Fibroblast of lung (primary cell): ENCODE measurements around the gene EPHB4. TPM values are rescaled to one million over a fixed set of nuclear protein-coding genes. Genes with fewer than 3 reads are reported as not detected.

Experiments
- DNase-seq, 2 donors: peaks; one replicate each; pipeline versions ENCODE4 v3.0.0 to v3.0.0-alpha.2; 2010; ENCODE audit warnings: low read depth in 2 of 2
- H2AFZ ChIP-seq: 2 replicates; pipeline ENCODE4 v1.5.1; 2012; ENCODE audit warnings: low read length, control low read depth, inconsistent platforms
- H3K27ac ChIP-seq: 2 replicates; pipeline ENCODE4 v1.5.1; 2011; ENCODE audit warnings: low read length, control low read depth; ENCODE audit not compliant: insufficient read depth
- H3K27me3 ChIP-seq: 2 replicates; pipeline ENCODE4 v1.5.1; 2011; ENCODE audit warnings: mild to moderate bottlenecking, low read length; ENCODE audit not compliant: control insufficient read depth, insufficient read depth
- H3K36me3 ChIP-seq: 2 replicates; pipeline ENCODE4 v1.5.1; 2011; ENCODE audit warnings: low read length; ENCODE audit not compliant: control insufficient read depth, insufficient read depth
- H3K4me1 ChIP-seq: 2 replicates; pipeline ENCODE4 v1.5.1; 2011; ENCODE audit warnings: low read length; ENCODE audit not compliant: control insufficient read depth, insufficient read depth; ENCODE audit errors: extremely low read depth
- H3K4me2 ChIP-seq: 2 replicates; pipeline ENCODE4 v1.5.1; 2011; ENCODE audit warnings: low read length, control low read depth; ENCODE audit not compliant: insufficient read depth; ENCODE audit errors: extremely low read depth
- H3K4me3 ChIP-seq, 4 experiments: fragments of 200-600 bp in 1 of 4; sonication (generic) in 1 of 4; replicated peaks in 1 of 4; 2 replicates each; pipeline ENCODE4 v1.5.1; 2011 to 2016; ENCODE audit warnings: low read length in 4 of 4, low read depth in 3 of 4, mild to moderate bottlenecking in 3 of 4, control low read depth in 2 of 4, inconsistent platforms in 1 of 4, mixed read lengths in 1 of 4; ENCODE audit not compliant: insufficient read depth in 1 of 4; ENCODE audit errors: control extremely low read depth in 1 of 4
- H3K79me2 ChIP-seq: 2 replicates; pipeline ENCODE4 v1.5.1; 2012; ENCODE audit warnings: mild to moderate bottlenecking, low read length, inconsistent platforms; ENCODE audit not compliant: control insufficient read depth, insufficient read depth
- H3K9ac ChIP-seq: 2 replicates; pipeline ENCODE4 v1.5.1; 2011; ENCODE audit warnings: mild to moderate bottlenecking, low read length, control low read depth; ENCODE audit not compliant: insufficient read depth
- H3K9me3 ChIP-seq: 2 replicates; pipeline ENCODE4 v1.5.1; 2012; ENCODE audit warnings: low read depth, low read length; ENCODE audit not compliant: control insufficient read depth, insufficient read depth
- H4K20me1 ChIP-seq: 2 replicates; pipeline ENCODE4 v1.5.1; 2011; ENCODE audit warnings: low read length; ENCODE audit not compliant: control insufficient read depth, insufficient read depth; ENCODE audit errors: extremely low read depth
- CTCF ChIP-seq, 2 donors: IDR thresholded peaks in 1 of 2; conservative IDR thresholded peaks in 1 of 2; 1 replicate in 1 of 2; 2 replicates in 1 of 2; pipeline ENCODE4 v1.5.1; 2011 to 2012; ENCODE audit warnings: low read length in 2 of 2, control low read depth in 1 of 2, inconsistent platforms in 1 of 2, low read depth in 1 of 2, mild to moderate bottlenecking in 1 of 2
- EZH2 ChIP-seq: IDR thresholded peaks from 2 replicates; pipeline ENCODE4 v1.5.1; 2012; ENCODE audit warnings: low read length, control low read depth, mild to moderate bottlenecking; ENCODE audit errors: missing control alignments
- polyA plus RNA-seq, 2 donors: library from polyadenylated mRNA; depleted of rRNA in 1 of 2; stranded (reverse) in 1 of 2; unstranded in 1 of 2; fragments of >200 nt; gene quantifications; 2 replicates each; pipeline ENCODE4 v1.2.1, GENCODE V29; 2011 to 2012; ENCODE audit warnings: missing spikeins in 1 of 2
- total RNA-seq: library from RNA; depleted of rRNA; stranded (reverse); fragments of >200 nt; gene quantifications from 2 replicates; pipeline ENCODE4 v1.2.1, GENCODE V29; 2014

EPHB4 gene
- total and polyA plus RNA-seq, 2 donors (not counting 1 experiment from before 2014, with no cell fraction given), result 28.5 to 98.8 TPM

DNA sequence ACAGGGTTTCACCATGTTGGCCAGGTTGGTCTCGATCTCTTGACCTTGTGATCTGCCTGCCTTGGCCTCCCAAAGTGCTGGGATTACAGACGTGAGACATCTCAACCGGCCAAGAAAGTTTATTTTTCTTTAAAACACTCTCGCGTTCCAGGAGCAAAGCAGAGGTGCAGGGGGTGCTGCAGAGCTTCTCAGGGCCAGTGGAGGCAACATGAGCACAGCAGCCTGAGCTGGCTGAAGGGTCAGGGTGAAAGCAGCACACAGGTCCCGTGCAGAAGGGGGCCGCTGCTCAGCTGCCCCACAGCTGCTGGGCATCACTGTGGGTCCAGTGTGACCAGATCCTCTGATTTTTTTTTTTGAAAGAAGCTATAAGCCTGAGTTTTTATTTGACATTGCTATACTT, 46.1 kb downstream of the EPHB4 start:
- H3K27ac ChIP-seq, result no peak overlapping the region
- no peak for DNase-seq
- no peaks in the 10 kb centered on the region for H3K36me3 ChIP-seq
- H3K79me2 ChIP-seq, result no peaks in the 10 kb centered on the region
- no peak overlapping the region for H3K9ac ChIP-seq
- peak in 1 of 2 donors; percentile 14 for TF ChIP-seq CTCF (conservative IDR thresholded peaks at IDR 0.05 in 1 of 2, IDR thresholded peaks at IDR 0.05 in 1 of 2; ENCODE audit: low read depth in 1 of 2, low read length in 2 of 2)
- no peak for TF ChIP-seq EZH2
- no peak overlapping the region for H2AFZ ChIP-seq
- H3K4me1 ChIP-seq, result no peaks in the 10 kb centered on the region
- no peaks in the 10 kb centered on the region for H3K9me3 ChIP-seq
- no peaks in the 10 kb centered on the region for H4K20me1 ChIP-seq
- H3K27me3 ChIP-seq, result peaks cover 8% of the 10 kb centered on the region
- H3K4me3 ChIP-seq, result no peak overlapping the region
- H3K4me2 ChIP-seq, result no peak overlapping the region

DNA sequence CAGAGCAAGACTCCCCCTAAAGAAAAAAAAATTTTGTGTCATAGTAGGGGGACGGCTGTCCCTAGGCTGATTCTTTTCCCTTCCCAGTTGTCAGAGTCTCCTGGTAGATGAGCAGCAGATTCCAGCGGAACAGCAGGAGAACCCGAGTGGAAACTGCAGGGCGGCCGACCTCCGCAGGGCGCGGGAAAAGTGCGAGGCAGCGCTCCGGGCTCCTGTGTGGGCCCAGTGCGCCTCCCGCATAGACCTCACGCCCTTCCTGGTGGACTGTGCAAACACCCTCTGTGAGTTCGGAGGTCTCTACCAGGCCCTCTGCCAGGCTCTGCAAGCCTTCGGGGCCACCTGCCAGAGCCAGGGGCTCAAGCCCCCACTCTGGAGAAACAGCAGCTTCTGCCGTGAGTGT, 48.0 kb downstream of the EPHB4 start:
- H3K4me1 ChIP-seq, result no peaks in the 10 kb centered on the region
- DNase-seq, result no peak
- H3K9ac ChIP-seq, result no peak overlapping the region
- no peak overlapping the region for H3K4me2 ChIP-seq
- no peak overlapping the region for H3K4me3 ChIP-seq
- peaks cover 5% of the 10 kb centered on the region for H3K27me3 ChIP-seq
- TF ChIP-seq CTCF (conservative IDR thresholded peaks at IDR 0.05 in 1 of 2, IDR thresholded peaks at IDR 0.05 in 1 of 2; ENCODE audit: low read depth in 1 of 2, low read length in 2 of 2), result no peak
- no peak for TF ChIP-seq EZH2
- H3K36me3 ChIP-seq, result no peaks in the 10 kb centered on the region
- H4K20me1 ChIP-seq, result no peaks in the 10 kb centered on the region
- no peaks in the 10 kb centered on the region for H3K79me2 ChIP-seq
- no peaks in the 10 kb centered on the region for H3K9me3 ChIP-seq
- H3K27ac ChIP-seq, result no peak overlapping the region
- H2AFZ ChIP-seq, result no peak overlapping the region

DNA sequence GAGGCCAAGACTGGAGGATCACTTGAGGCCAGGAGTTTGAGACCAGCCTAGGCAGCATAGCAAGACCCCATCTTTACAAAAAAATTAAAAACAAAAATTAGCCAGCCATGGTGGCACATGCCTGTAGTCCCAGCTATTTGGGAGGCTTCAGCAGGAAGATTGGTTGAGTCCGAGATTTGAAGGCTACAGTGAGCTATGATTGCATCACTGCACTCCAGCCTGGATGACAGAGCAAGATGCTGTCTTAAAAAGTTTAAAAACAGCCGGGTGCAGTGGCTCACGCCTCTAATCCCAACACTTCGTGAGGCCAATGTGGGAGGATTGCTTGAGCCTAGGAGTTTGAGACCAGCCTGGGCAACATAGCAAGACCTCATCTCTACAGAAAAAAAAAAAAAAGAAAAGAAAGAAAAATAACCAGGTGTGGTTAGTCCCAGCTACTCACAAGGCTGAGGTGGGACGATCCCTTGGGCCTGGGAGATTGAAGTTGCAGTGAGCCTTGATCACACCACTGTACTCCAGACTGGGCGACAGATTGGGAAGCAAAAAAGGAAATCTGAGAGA, 49.2 kb downstream of the EPHB4 start:
- no peak overlapping the region for H3K27ac ChIP-seq
- TF ChIP-seq EZH2 (no peak), CTCF (conservative IDR thresholded peaks at IDR 0.05 in 1 of 2, IDR thresholded peaks at IDR 0.05 in 1 of 2; ENCODE audit: low read depth in 1 of 2, low read length in 2 of 2) (no peak)
- no peak overlapping the region for H3K4me2 ChIP-seq
- H4K20me1 ChIP-seq, result no peaks in the 10 kb centered on the region
- no peaks in the 10 kb centered on the region for H3K36me3 ChIP-seq
- H3K4me1 ChIP-seq, result no peaks in the 10 kb centered on the region
- H3K79me2 ChIP-seq, result no peaks in the 10 kb centered on the region
- H3K9me3 ChIP-seq, result no peaks in the 10 kb centered on the region
- no peak overlapping the region for H3K9ac ChIP-seq
- H3K27me3 ChIP-seq, result peaks cover 7% of the 10 kb centered on the region
- no peak overlapping the region for H3K4me3 ChIP-seq
- DNase-seq, result no peak
- H2AFZ ChIP-seq, result no peak overlapping the region
